NCI-H524 (cell line): ENCODE measurements around the gene TRIM60.
"Not testable (repeated sequence)": the region's sequence is repeated elsewhere in the genome, so short reads cannot be mapped to it uniquely, and the experiment has no call there.

Source experiments
- DNase-seq, 2 experiments: peaks; one replicate each; lab custom pipeline; 2025; lab: John Stamatoyannopoulos, UW

The TRIM60 gene

GRCh38 chr4:165031436-165032211 lies at the start of gene TRIM60:
Gene TRIM60 (plus strand): TSS chr4:165031999. CDS start chr4:165040073, 8,074 bp downstream.
- DNase-seq, result no peak

- peak in 1 of 2 experiments; percentile 42 for DNase-seq
These were observed 42.3 kb upstream of the TRIM60 start for GRCh38 chr4:164989471-164989870.

GRCh38 chr4:164990786-164991185 lies 41.0 kb upstream of the TRIM60 start:
- peak in 1 of 2 experiments; percentile 31 for DNase-seq

- DNase-seq, result not testable (repeated sequence)
These were observed 35.7 kb upstream of the TRIM60 start for GRCh38 chr4:164996123-164996522.

GRCh38 chr4:164997324-164997723 lies 34.5 kb upstream of the TRIM60 start:
- peak in 1 of 2 experiments; percentile 40 for DNase-seq

GRCh38 chr4:164997941-164998340 lies 33.9 kb upstream of the TRIM60 start:
- DNase-seq, result no peak

- not testable (repeated sequence) for DNase-seq
These were observed 33.2 kb upstream of the TRIM60 start for GRCh38 chr4:164998526-164999080.

GRCh38 chr4:165001957-165002356 lies 29.8 kb upstream of the TRIM60 start:
- DNase-seq, result peak in 1 of 2 experiments; percentile 50

GRCh38 chr4:165005352-165005925 lies 26.4 kb upstream of the TRIM60 start:
- DNase-seq, result peak; percentile 21 to 50

GRCh38 chr4:165006456-165006855 lies 25.3 kb upstream of the TRIM60 start:
- DNase-seq, result peak; percentile 25 to 64

- DNase-seq, result peak in 1 of 2 experiments; percentile 41
These were observed 24.9 kb upstream of the TRIM60 start for GRCh38 chr4:165006886-165007285.

GRCh38 chr4:165009493-165010227 lies 22.1 kb upstream of the TRIM60 start:
- no peak for DNase-seq

- no peak for DNase-seq
These were observed 21.3 kb upstream of the TRIM60 start for GRCh38 chr4:165010487-165010886.

GRCh38 chr4:165010991-165011390 lies 20.8 kb upstream of the TRIM60 start:
- peak in 1 of 2 experiments; percentile 5 for DNase-seq

GRCh38 chr4:165011403-165011802 lies 20.4 kb upstream of the TRIM60 start:
- no peak for DNase-seq

- no peak for DNase-seq
These were observed 18.1 kb upstream of the TRIM60 start for GRCh38 chr4:165013691-165014090.

GRCh38 chr4:165016971-165017370 lies 14.8 kb upstream of the TRIM60 start:
- DNase-seq, result no peak

GRCh38 chr4:165019995-165020394 lies 11.8 kb upstream of the TRIM60 start:
- not testable (repeated sequence) for DNase-seq

- DNase-seq, result not testable (repeated sequence)
These were observed 6.0 kb upstream of the TRIM60 start for GRCh38 chr4:165025782-165026181.

GRCh38 chr4:165027762-165028402 lies 3.9 kb upstream of the TRIM60 start:
- no peak for DNase-seq

- DNase-seq, result no peak
These were observed 16.4 kb downstream of the TRIM60 start for GRCh38 chr4:165048170-165048569.

GRCh38 chr4:165052627-165053026 lies 20.8 kb downstream of the TRIM60 start:
- no peak for DNase-seq
